HG03378 (cell line): Measurements from ENCODE around the gene CDHR2.
"Not testable (repeated sequence)": the region's sequence is repeated elsewhere in the genome, so short reads cannot be mapped to it uniquely, and the experiment has no call there.

Experiments used
- ATAC-seq: cut with Tn5 transposase; IDR thresholded peaks from one replicate; pipeline ENCODE4 v1.9.1; 2021; ENCODE audit warnings: mild to moderate bottlenecking, moderate library complexity; ENCODE audit not compliant: unreplicated experiment

CDHR2 gene

GRCh38 chr5:176561259-176561658 is 12.1 kb downstream of the CDHR2 start:
- no peak for ATAC-seq

GRCh38 chr5:176562189-176562588 is 13.0 kb downstream of the CDHR2 start:
- ATAC-seq = no peak

GRCh38 chr5:176564002-176564401 is 14.9 kb downstream of the CDHR2 start:
- ATAC-seq = no peak

- no peak for ATAC-seq
Measured at GRCh38 chr5:176565760-176566288, 16.7 kb downstream of the CDHR2 start.

- no peak for ATAC-seq
Measured at GRCh38 chr5:176568657-176569056, 19.5 kb downstream of the CDHR2 start.

- no peak for ATAC-seq
Measured at GRCh38 chr5:176570044-176570443, 20.9 kb downstream of the CDHR2 start.

- ATAC-seq = no peak
Measured at GRCh38 chr5:176573564-176574296, 24.6 kb downstream of the CDHR2 start.

GRCh38 chr5:176574297-176574591 is 25.1 kb downstream of the CDHR2 start:
- no peak for ATAC-seq

GRCh38 chr5:176575066-176575465 is 25.9 kb downstream of the CDHR2 start:
- no peak for ATAC-seq

- no peak for ATAC-seq
Measured at GRCh38 chr5:176575488-176576422, 26.6 kb downstream of the CDHR2 start.

- ATAC-seq = no peak
Measured at GRCh38 chr5:176577312-176578176, 28.4 kb downstream of the CDHR2 start.

- ATAC-seq = no peak
Measured at GRCh38 chr5:176578391-176578808, 29.3 kb downstream of the CDHR2 start.

GRCh38 chr5:176579323-176579722 is 30.2 kb downstream of the CDHR2 start:
- no peak for ATAC-seq

- ATAC-seq = no peak
Measured at GRCh38 chr5:176581361-176581760, 32.2 kb downstream of the CDHR2 start.

- no peak for ATAC-seq
Measured at GRCh38 chr5:176583076-176583475, 33.9 kb downstream of the CDHR2 start.

GRCh38 chr5:176587398-176587797 is 38.3 kb downstream of the CDHR2 start:
- no peak for ATAC-seq

- no peak for ATAC-seq
Measured at GRCh38 chr5:176588297-176588696, 39.2 kb downstream of the CDHR2 start.

GRCh38 chr5:176589039-176589769 is 40.1 kb downstream of the CDHR2 start:
- ATAC-seq = no peak

GRCh38 chr5:176590035-176590717 is 41.0 kb downstream of the CDHR2 start:
- no peak for ATAC-seq

- not testable (repeated sequence) for ATAC-seq
Measured at GRCh38 chr5:176591667-176592066, 42.5 kb downstream of the CDHR2 start.
